Measurements from ENCODE around the gene PCDHGA9. TPM values are rescaled to one million over a fixed set of nuclear protein-coding genes. Genes with fewer than 3 reads are reported as not detected.

The PCDHGA9 gene
- total RNA-seq, 2 donors from 2014 or later = 0.89 to 7.3 TPM

- Histone ChIP-seq H3K27ac (ENCODE audit: low read depth, low read length) (no peak overlapping the region), H3K4me3 (ENCODE audit: low read length) (no peak overlapping the region), H3K9me3 (ENCODE audit: control insufficient read depth, low read length) (peaks cover 59% of the 10 kb centered on the region), H3K27me3 (ENCODE audit: control insufficient read depth, insufficient read depth, low read length, poor library complexity, severe bottlenecking) (no peaks in the 10 kb centered on the region), H3K4me1 (ENCODE audit: control insufficient read depth, insufficient read depth, low read length) (no peaks in the 10 kb centered on the region), H3K9ac (ENCODE audit: extremely low read depth, low read length, poor library complexity, severe bottlenecking) (no peak overlapping the region), H3K36me3 (ENCODE audit: control insufficient read depth, insufficient read depth, low read length) (no peaks in the 10 kb centered on the region)
- Mint-ChIP-seq H3K27ac (no peak overlapping the region), H3K36me3 (ENCODE audit: low read depth) (peaks cover 58% of the 10 kb centered on the region), H3K4me1 (no peaks in the 10 kb centered on the region), H3K9me3 (peaks cover 78% of the 10 kb centered on the region), H3K27me3 (ENCODE audit: insufficient read depth) (no peaks in the 10 kb centered on the region), H3K4me3 (no peak overlapping the region)
- TF ChIP-seq, protein P1, sequence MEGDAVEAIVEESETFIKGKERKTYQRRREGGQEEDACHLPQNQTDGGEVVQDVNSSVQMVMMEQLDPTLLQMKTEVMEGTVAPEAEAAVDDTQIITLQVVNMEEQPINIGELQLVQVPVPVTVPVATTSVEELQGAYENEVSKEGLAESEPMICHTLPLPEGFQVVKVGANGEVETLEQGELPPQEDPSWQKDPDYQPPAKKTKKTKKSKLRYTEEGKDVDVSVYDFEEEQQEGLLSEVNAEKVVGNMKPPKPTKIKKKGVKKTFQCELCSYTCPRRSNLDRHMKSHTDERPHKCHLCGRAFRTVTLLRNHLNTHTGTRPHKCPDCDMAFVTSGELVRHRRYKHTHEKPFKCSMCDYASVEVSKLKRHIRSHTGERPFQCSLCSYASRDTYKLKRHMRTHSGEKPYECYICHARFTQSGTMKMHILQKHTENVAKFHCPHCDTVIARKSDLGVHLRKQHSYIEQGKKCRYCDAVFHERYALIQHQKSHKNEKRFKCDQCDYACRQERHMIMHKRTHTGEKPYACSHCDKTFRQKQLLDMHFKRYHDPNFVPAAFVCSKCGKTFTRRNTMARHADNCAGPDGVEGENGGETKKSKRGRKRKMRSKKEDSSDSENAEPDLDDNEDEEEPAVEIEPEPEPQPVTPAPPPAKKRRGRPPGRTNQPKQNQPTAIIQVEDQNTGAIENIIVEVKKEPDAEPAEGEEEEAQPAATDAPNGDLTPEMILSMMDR (conservative IDR thresholded peaks at IDR 0.05) = no peak
- DNase-seq = no peak
- WGBS, 2 experiments (ENCODE audit: insufficient coverage in 1 of 2, insufficient read length in 1 of 2) = 89 to 95% methylated on average over 14 to 15 of the region's 15 CpGs
These were observed 41.9 kb upstream of the PCDHGA9 start for GRCh38 chr5:141360685-141361084.

GRCh38 chr5:141362719-141363118 lies 39.9 kb upstream of the PCDHGA9 start:
- no peaks in the 10 kb centered on the region for H3K36me3 ChIP-seq (ENCODE audit: control insufficient read depth, insufficient read depth, low read length)
- Mint-ChIP-seq H3K27me3 (ENCODE audit: insufficient read depth) (no peaks in the 10 kb centered on the region), H3K4me1 (no peaks in the 10 kb centered on the region), H3K9me3 (peaks cover 73% of the 10 kb centered on the region), H3K36me3 (ENCODE audit: low read depth) (peaks cover 51% of the 10 kb centered on the region), H3K27ac (no peak overlapping the region), H3K4me3 (no peak overlapping the region)
- no peak overlapping the region for H3K9ac ChIP-seq (ENCODE audit: extremely low read depth, low read length, poor library complexity, severe bottlenecking)
- no peaks in the 10 kb centered on the region for H3K27me3 ChIP-seq (ENCODE audit: control insufficient read depth, insufficient read depth, low read length, poor library complexity, severe bottlenecking)
- H3K27ac ChIP-seq (ENCODE audit: low read depth, low read length) = no peak overlapping the region
- no peak overlapping the region for H3K4me3 ChIP-seq (ENCODE audit: low read length)
- peaks cover 57% of the 10 kb centered on the region for H3K9me3 ChIP-seq (ENCODE audit: control insufficient read depth, low read length)
- no peaks in the 10 kb centered on the region for H3K4me1 ChIP-seq (ENCODE audit: control insufficient read depth, insufficient read depth, low read length)
- TF ChIP-seq, protein P1 (conservative IDR thresholded peaks at IDR 0.05) = no peak
- no peak for DNase-seq

DNA sequence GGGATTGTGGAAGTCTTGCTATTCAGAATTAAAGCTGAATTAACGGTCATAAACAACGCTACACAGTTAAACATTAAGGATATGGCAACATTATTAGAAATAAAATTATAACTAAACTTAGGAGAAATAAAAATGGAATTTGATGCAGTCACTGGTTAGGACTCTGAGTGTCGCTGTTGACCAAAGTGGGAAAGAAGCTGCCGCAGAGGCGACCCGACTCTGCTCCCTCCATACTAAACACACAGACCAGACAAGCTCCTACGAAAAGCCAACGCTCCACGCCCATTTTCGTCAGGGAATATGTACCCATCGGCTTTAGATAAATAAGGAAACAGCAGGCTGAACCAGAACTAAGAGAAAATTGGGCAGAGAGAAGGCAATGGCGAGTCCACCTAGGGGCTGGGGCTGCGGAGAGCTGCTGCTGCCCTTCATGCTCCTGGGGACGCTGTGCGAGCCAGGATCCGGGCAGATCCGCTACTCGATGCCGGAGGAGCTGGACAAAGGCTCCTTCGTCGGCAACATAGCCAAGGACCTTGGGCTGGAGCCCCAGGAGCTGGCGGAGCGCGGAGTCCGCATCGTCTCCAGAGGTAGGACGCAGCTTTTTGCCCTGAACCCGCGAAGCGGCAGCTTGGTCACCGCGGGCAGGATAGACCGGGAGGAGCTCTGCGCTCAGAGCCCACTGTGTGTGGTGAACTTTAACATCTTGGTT lies 38.5 kb upstream of the PCDHGA9 start, which contains the start of gene PCDHGA5:
Gene PCDHGA5, plus strand, starts transcription at position 211 of the 709 bp plus-strand sequence. Its CDS starts 169 bp downstream, at position 380.
- TF ChIP-seq, protein P1 (conservative IDR thresholded peaks at IDR 0.05) = no peak
- H3K9ac ChIP-seq (ENCODE audit: extremely low read depth, low read length, poor library complexity, severe bottlenecking) = no peak within 1 kb of the TSS
- H3K9me3 ChIP-seq (ENCODE audit: control insufficient read depth, low read length) = peaks cover 47% of the 10 kb centered on the region
- WGBS, 2 experiments (ENCODE audit: insufficient coverage in 1 of 2, insufficient read length in 1 of 2) = 96% methylated on average over 28 to 33 of the region's 34 CpGs
- peaks cover 68% of the 10 kb centered on the region for H3K9me3 Mint-ChIP-seq
- no peaks in the 10 kb centered on the region for H3K4me1 ChIP-seq (ENCODE audit: control insufficient read depth, insufficient read depth, low read length)
- H3K27ac Mint-ChIP-seq = no peak within 1 kb of the TSS
- no peak within 1 kb of the TSS for H3K4me3 Mint-ChIP-seq
- H3K36me3 Mint-ChIP-seq (ENCODE audit: low read depth) = peaks cover 50% of the 10 kb centered on the region
- H3K27ac ChIP-seq (ENCODE audit: low read depth, low read length) = no peak within 1 kb of the TSS
- H3K4me3 ChIP-seq (ENCODE audit: low read length) = no peak within 1 kb of the TSS
- no peaks in the 10 kb centered on the region for H3K27me3 ChIP-seq (ENCODE audit: control insufficient read depth, insufficient read depth, low read length, poor library complexity, severe bottlenecking)
- H3K27me3 Mint-ChIP-seq (ENCODE audit: insufficient read depth) = no peaks in the 10 kb centered on the region
- no peaks in the 10 kb centered on the region for H3K4me1 Mint-ChIP-seq
- no peaks in the 10 kb centered on the region for H3K36me3 ChIP-seq (ENCODE audit: control insufficient read depth, insufficient read depth, low read length)
- DNase-seq = no peak

Measured in endodermal cell (in vitro differentiated cells).